ENCODE results near the gene LMBR1L. TPM values are rescaled to one million over a fixed set of nuclear protein-coding genes. Genes with fewer than 3 reads are reported as not detected.

LMBR1L gene
- total RNA-seq, 1 experiment from 2014 or later = 78.2 TPM

DNA sequence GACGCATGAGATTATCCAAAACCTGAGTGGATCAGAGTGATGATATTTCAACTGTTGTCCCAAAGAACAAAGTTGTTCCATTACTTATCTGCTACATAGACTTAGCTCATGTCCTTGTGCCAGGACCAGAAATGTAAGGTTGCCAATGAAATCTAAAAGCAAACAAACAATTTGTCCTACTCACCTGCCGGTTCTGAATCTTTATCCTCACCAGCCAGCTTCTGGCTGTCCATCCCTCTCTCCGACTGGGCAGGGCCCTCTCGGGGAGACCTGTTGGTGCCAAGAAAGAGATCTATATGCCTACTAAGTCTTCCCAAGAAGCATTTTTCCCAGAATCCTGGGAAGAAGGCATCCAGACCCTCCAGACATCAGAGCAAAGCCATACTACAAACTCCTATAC lies 55.6 kb downstream of the LMBR1L start (continued):
- TF ChIP-seq, protein P1, sequence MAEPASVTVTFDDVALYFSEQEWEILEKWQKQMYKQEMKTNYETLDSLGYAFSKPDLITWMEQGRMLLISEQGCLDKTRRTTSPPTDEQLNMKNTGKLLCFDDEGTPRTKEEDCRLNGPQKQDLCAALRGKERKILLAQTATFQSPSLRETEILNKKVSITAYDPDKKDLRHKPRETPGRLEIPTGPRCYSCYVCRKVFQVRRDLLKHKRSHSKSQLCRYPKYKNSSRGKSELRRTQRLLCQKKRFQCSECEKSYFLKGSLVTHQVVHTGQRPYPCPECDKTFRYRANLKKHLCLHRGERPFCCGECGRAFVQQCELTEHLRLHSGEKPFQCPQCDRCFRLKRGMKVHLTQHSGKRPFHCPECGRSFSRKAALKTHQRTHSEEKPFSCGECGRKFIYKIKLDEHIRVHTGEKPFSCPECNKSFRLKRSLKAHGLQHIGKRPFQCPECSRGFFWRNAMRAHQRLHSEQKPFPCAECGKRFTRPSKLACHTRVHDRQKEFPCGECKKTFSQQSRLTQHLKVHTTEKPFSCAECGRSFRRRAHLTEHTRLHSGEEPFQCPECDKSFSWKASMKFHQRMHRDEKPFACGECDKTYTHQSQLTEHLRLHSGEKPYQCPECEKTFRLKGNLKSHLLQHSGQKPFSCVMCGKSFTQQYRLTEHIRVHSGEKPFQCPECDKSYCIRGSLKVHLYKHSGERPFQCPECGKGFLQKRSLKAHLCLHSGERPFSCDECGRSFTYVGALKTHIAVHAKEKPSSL (CRISPR knock-in tag; conservative IDR thresholded peaks at IDR 0.05) = no peak
- TF ChIP-seq KAT7 (CRISPR knock-in tag; IDR thresholded peaks at IDR 0.05; ENCODE audit: borderline replicate concordance) = no peak

DNA sequence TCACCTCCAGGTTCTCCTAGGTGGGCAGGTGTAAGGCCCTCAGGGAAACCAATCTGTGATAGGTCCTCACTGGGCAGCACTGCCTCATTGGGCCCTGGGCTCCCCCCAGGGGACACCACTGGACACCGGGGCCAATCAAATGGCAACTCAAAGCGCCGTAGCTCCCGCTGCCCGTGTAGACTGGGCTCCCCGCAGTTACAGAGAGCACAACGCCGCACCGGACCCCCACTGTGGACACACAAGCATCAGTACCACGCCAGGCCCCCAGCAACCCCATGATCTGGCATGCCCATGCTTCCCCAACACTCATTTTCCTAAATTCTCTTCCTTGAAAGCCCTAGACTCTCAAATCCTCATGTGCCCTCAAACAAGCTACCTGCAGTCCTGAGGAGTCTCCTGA lies 56.1 kb downstream of the LMBR1L start:
- ATAC-seq = no peak
- H3K4me3 Mint-ChIP-seq = no peak overlapping the region
- ChIA-PET CTCF (no interaction called here), POLR2A (interaction anchor here (0.7 to 1.4 kb wide), 2 partner anchors 11 to 76 kb away, joined by 3 read pairs; partner anchors contain the start of gene TUBA1B)
- H3K4me1 Mint-ChIP-seq = peaks cover 37% of the 10 kb centered on the region
- H3K27me3 Mint-ChIP-seq (ENCODE audit: low read depth) = no peaks in the 10 kb centered on the region
- TF ChIP-seq ZNF232 (CRISPR knock-in tag; IDR thresholded peaks at IDR 0.05) (no peak), ZNF219 (CRISPR knock-in tag; IDR thresholded peaks at IDR 0.05; ENCODE audit: borderline replicate concordance) (no peak), OVOL2 (CRISPR knock-in tag; IDR thresholded peaks at IDR 0.05; ENCODE audit: borderline replicate concordance) (no peak)
- TF ChIP-seq, protein P2, sequence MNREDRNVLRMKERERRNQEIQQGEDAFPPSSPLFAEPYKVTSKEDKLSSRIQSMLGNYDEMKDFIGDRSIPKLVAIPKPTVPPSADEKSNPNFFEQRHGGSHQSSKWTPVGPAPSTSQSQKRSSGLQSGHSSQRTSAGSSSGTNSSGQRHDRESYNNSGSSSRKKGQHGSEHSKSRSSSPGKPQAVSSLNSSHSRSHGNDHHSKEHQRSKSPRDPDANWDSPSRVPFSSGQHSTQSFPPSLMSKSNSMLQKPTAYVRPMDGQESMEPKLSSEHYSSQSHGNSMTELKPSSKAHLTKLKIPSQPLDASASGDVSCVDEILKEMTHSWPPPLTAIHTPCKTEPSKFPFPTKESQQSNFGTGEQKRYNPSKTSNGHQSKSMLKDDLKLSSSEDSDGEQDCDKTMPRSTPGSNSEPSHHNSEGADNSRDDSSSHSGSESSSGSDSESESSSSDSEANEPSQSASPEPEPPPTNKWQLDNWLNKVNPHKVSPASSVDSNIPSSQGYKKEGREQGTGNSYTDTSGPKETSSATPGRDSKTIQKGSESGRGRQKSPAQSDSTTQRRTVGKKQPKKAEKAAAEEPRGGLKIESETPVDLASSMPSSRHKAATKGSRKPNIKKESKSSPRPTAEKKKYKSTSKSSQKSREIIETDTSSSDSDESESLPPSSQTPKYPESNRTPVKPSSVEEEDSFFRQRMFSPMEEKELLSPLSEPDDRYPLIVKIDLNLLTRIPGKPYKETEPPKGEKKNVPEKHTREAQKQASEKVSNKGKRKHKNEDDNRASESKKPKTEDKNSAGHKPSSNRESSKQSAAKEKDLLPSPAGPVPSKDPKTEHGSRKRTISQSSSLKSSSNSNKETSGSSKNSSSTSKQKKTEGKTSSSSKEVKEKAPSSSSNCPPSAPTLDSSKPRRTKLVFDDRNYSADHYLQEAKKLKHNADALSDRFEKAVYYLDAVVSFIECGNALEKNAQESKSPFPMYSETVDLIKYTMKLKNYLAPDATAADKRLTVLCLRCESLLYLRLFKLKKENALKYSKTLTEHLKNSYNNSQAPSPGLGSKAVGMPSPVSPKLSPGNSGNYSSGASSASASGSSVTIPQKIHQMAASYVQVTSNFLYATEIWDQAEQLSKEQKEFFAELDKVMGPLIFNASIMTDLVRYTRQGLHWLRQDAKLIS (CRISPR knock-in tag; IDR thresholded peaks at IDR 0.05; ENCODE audit: borderline replicate concordance) = no peak
- DNase-seq (ENCODE audit: low spot score) = no peak
- peaks cover 58% of the 10 kb centered on the region for H3K36me3 Mint-ChIP-seq
- H3K27ac Mint-ChIP-seq = no peak overlapping the region
- no peaks in the 10 kb centered on the region for H3K9me3 Mint-ChIP-seq

DNA sequence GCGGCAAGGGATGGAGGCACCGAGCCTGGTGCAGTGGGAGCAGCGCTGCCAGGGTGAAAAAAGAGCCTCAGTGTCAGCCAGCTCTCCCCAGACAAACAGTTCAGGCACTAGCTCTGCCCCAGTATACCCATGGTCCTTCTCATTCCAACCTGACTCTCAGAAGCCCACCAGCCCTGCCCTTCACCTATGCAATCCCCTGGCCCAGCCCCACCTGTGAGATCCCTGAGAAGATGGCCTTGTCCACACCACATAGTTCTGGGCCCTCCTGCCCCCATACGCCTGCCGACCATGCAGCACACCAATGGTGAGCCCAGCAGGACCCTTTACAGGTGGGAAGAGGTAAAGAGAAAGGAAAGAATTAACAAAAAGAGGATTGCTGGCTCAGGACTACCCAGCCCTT lies 56.6 kb downstream of the LMBR1L start:
- ATAC-seq = no peak
- peaks cover 37% of the 10 kb centered on the region for H3K4me1 Mint-ChIP-seq

More for the DNA sequence above, 56.6 kb downstream of the LMBR1L start:
- CTCF ChIA-PET = no interaction called here
- no peak overlapping the region for H3K4me3 Mint-ChIP-seq
- POLR2A ChIA-PET = interaction anchor here (0.7 to 1.4 kb wide), 2 partner anchors 10 to 77 kb away, joined by 3 read pairs; partner anchors contain the start of gene TUBA1B
- DNase-seq (ENCODE audit: low spot score) = no peak
- H3K9me3 Mint-ChIP-seq = no peaks in the 10 kb centered on the region
- TF ChIP-seq, protein P3, sequence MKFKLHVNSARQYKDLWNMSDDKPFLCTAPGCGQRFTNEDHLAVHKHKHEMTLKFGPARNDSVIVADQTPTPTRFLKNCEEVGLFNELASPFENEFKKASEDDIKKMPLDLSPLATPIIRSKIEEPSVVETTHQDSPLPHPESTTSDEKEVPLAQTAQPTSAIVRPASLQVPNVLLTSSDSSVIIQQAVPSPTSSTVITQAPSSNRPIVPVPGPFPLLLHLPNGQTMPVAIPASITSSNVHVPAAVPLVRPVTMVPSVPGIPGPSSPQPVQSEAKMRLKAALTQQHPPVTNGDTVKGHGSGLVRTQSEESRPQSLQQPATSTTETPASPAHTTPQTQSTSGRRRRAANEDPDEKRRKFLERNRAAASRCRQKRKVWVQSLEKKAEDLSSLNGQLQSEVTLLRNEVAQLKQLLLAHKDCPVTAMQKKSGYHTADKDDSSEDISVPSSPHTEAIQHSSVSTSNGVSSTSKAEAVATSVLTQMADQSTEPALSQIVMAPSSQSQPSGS (CRISPR knock-in tag; IDR thresholded peaks at IDR 0.05; ENCODE audit: borderline replicate concordance, low read depth) = no peak
- TF ChIP-seq IRF2 (CRISPR knock-in tag; IDR thresholded peaks at IDR 0.05; ENCODE audit: borderline replicate concordance, low read depth) (no peak), GTF2I (CRISPR knock-in tag; conservative IDR thresholded peaks at IDR 0.05) (no peak), ELF4 (CRISPR knock-in tag; IDR thresholded peaks at IDR 0.05; ENCODE audit: low read depth) (no peak), ZNF232 (CRISPR knock-in tag; IDR thresholded peaks at IDR 0.05) (no peak)
- TF ChIP-seq, protein P4, sequence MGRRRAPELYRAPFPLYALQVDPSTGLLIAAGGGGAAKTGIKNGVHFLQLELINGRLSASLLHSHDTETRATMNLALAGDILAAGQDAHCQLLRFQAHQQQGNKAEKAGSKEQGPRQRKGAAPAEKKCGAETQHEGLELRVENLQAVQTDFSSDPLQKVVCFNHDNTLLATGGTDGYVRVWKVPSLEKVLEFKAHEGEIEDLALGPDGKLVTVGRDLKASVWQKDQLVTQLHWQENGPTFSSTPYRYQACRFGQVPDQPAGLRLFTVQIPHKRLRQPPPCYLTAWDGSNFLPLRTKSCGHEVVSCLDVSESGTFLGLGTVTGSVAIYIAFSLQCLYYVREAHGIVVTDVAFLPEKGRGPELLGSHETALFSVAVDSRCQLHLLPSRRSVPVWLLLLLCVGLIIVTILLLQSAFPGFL (CRISPR knock-in tag; IDR thresholded peaks at IDR 0.05; ENCODE audit: borderline replicate concordance) = no peak
- TF ChIP-seq, protein P5, sequence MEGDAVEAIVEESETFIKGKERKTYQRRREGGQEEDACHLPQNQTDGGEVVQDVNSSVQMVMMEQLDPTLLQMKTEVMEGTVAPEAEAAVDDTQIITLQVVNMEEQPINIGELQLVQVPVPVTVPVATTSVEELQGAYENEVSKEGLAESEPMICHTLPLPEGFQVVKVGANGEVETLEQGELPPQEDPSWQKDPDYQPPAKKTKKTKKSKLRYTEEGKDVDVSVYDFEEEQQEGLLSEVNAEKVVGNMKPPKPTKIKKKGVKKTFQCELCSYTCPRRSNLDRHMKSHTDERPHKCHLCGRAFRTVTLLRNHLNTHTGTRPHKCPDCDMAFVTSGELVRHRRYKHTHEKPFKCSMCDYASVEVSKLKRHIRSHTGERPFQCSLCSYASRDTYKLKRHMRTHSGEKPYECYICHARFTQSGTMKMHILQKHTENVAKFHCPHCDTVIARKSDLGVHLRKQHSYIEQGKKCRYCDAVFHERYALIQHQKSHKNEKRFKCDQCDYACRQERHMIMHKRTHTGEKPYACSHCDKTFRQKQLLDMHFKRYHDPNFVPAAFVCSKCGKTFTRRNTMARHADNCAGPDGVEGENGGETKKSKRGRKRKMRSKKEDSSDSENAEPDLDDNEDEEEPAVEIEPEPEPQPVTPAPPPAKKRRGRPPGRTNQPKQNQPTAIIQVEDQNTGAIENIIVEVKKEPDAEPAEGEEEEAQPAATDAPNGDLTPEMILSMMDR (IDR thresholded peaks at IDR 0.05) = no peak
- TF ChIP-seq, protein P6, sequence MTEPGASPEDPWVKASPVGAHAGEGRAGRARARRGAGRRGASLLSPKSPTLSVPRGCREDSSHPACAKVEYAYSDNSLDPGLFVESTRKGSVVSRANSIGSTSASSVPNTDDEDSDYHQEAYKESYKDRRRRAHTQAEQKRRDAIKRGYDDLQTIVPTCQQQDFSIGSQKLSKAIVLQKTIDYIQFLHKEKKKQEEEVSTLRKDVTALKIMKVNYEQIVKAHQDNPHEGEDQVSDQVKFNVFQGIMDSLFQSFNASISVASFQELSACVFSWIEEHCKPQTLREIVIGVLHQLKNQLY (CRISPR knock-in tag; IDR thresholded peaks at IDR 0.05) = no peak
- H3K36me3 Mint-ChIP-seq = peaks cover 61% of the 10 kb centered on the region
- H3K27me3 Mint-ChIP-seq (ENCODE audit: low read depth) = no peaks in the 10 kb centered on the region
- H3K27ac Mint-ChIP-seq = no peak overlapping the region
